GM19240 (cell line): ENCODE measurements around the gene NUP58.

ENCODE experiments used
- DNase-seq: peaks from one replicate; pipeline ENCODE4 v3.0.0; 2011; ENCODE audit warnings: low spot score; ENCODE audit not compliant: insufficient read length

Gene NUP58

GRCh38 chr13:25377244-25377962 lies 76.0 kb downstream of the NUP58 start:
- no peak for DNase-seq

- no peak for DNase-seq
Measured at GRCh38 chr13:25378528-25378927, 77.1 kb downstream of the NUP58 start.

- no peak for DNase-seq
Measured at GRCh38 chr13:25379011-25379410, 77.6 kb downstream of the NUP58 start.

- no peak for DNase-seq
Measured at GRCh38 chr13:25380082-25380481, 78.7 kb downstream of the NUP58 start.

GRCh38 chr13:25380741-25381324 lies 79.4 kb downstream of the NUP58 start:
- DNase-seq = no peak

- DNase-seq = no peak
Measured at GRCh38 chr13:25384758-25385410, 83.5 kb downstream of the NUP58 start.

- no peak for DNase-seq
Measured at GRCh38 chr13:25391932-25392331, 90.5 kb downstream of the NUP58 start.
